Fibroblast of the aortic adventitia (primary cell): Measurements from ENCODE around the gene DOCK4. TPM values are rescaled to one million over a fixed set of nuclear protein-coding genes. Genes with fewer than 3 reads are reported as not detected.

Source experiments
- DNase-seq: peaks from one replicate; pipeline ENCODE4 v3.0.0-alpha.2; 2010; ENCODE audit warnings: low read depth
- H3K4me3 ChIP-seq: 2 replicates; pipeline ENCODE4 v1.5.1; 2011; ENCODE audit warnings: low read depth, mild to moderate bottlenecking, control low read depth, low read length, moderate library complexity
- total RNA-seq: library from RNA; depleted of rRNA; stranded (reverse); fragments of >200 nt; gene quantifications from 2 replicates; pipeline ENCODE4 v1.2.3, GENCODE V29; 2012; ENCODE audit warnings: low replicate concordance
- TF ChIP-seq, protein P1 (sequence below): IDR thresholded peaks from 2 replicates; pipeline ENCODE4 v1.5.1; 2011; ENCODE audit warnings: mild to moderate bottlenecking, low read length, control low read depth, inconsistent platforms; ENCODE audit not compliant: insufficient read depth

The DOCK4 gene
- total RNA-seq, 1 donor = 25.9 TPM

GRCh38 chr7:111853201-111853990, 352.8 kb downstream of the DOCK4 start:
- DNase-seq = peak; percentile 22
- TF ChIP-seq, protein P1, sequence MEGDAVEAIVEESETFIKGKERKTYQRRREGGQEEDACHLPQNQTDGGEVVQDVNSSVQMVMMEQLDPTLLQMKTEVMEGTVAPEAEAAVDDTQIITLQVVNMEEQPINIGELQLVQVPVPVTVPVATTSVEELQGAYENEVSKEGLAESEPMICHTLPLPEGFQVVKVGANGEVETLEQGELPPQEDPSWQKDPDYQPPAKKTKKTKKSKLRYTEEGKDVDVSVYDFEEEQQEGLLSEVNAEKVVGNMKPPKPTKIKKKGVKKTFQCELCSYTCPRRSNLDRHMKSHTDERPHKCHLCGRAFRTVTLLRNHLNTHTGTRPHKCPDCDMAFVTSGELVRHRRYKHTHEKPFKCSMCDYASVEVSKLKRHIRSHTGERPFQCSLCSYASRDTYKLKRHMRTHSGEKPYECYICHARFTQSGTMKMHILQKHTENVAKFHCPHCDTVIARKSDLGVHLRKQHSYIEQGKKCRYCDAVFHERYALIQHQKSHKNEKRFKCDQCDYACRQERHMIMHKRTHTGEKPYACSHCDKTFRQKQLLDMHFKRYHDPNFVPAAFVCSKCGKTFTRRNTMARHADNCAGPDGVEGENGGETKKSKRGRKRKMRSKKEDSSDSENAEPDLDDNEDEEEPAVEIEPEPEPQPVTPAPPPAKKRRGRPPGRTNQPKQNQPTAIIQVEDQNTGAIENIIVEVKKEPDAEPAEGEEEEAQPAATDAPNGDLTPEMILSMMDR = peak; percentile 19
- no peak overlapping the region for H3K4me3 ChIP-seq

DNA sequence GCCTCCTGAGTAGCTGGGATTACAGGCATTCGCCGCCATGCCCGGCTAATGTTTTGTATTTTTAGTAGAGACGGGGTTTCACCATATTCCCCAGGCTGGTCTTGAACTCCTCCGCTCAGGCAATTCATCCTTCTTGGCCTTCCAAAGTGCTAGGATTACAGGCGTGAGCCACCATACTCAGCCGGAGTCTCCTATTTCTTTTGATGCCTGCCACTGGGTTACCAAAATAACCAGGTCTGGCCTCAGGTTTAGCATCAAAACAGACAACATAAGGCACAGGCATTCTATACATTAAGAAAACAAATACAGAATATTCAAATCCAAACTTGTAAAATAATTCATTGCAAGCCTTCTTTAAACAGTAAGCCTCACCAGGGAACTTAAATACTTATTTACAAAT, 354.1 kb downstream of the DOCK4 start:
- H3K4me3 ChIP-seq = no peak overlapping the region
- TF ChIP-seq, protein P1 = no peak
- no peak for DNase-seq

DNA sequence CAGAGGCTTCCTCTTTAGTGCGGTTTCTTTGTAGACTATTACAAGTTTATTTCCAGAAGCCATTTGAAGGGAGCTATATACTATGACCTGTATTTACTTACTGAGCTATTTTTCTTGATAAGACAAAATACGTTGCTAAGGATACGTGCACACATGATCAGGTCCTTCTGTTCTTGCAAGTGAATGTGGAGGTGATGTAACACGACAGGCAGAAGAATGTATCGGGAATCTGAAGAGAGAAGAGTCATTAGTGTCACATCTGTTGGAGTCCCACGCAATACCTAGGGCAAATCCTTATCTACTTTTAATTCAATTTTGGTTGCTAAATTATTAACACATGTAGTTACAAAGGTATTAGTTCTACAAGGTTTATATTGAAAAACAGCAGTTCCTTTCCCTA, 359.3 kb downstream of the DOCK4 start:
- H3K4me3 ChIP-seq = no peak overlapping the region
- DNase-seq = no peak
- TF ChIP-seq, protein P1 = no peak

DNA sequence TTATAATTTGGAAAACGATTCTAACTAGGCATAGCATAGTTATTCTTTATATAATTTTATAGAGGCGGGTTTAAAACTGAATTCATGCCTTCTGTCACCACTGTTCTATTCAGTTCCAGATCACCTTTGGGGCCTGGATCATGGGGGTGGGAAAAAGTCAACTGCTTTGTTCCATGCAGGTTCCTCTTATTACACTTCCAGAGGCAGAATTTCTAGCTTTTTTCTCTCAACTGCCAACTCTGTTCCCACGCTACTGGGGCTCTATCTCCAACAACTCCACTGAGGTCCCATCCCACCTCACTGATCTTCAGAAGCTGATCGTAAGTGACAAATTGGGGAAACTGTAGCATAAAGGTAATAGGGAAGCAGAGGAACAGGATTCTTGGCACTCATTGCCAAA, 360.3 kb downstream of the DOCK4 start:
- DNase-seq = no peak
- TF ChIP-seq, protein P1 = no peak
- no peak overlapping the region for H3K4me3 ChIP-seq

DNA sequence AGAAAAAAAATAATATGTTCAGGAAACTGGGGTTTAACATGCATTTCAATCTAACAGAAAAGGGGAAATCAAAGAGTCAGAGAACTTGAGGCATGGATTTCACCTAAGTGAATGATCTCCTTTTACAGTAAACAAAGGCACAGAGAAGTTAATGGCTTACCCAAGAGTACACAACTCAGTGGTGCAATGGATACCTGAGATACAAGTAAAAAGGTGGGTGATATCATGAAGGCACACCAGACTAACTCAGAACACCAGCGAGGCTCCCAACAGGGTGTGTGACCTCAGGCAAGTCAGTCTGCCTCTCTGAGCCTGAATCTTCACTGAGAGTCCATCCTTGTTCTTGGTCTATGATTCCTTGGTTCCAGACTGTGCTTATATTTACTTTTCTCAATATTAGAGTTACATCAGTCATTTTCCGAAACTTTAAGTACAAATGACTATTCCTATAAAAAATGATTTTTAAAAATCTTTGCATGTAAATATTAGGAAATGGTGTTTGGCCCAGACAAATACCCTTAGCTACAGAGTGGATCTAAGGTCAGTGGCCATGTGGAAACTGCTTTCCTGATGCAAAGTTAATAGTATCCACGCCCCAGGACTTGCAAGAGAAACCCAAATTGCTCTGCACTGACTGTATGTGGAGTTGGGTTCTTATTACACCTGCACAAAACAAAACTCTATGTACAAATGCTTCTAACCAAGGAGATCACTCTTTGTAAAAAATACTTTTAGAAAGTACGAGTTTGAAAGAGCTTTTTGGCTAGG, 361.1 kb downstream of the DOCK4 start:
- no peak for DNase-seq
- TF ChIP-seq, protein P1 = no peak
- no peak overlapping the region for H3K4me3 ChIP-seq

- TF ChIP-seq, protein P1 = no peak
- no peak for DNase-seq
- no peak overlapping the region for H3K4me3 ChIP-seq
Observed at GRCh38 chr7:111842491-111842890, 363.7 kb downstream of the DOCK4 start.
